HG02642 (cell line): ENCODE measurements around the gene EVI2B.
"Not testable (repeated sequence)": the region's sequence is repeated elsewhere in the genome, so short reads cannot be mapped to it uniquely, and the experiment has no call there.

Experiments used
- ATAC-seq: cut with Tn5 transposase; IDR thresholded peaks from one replicate; pipeline ENCODE4 v1.9.1; 2021; ENCODE audit warnings: mild to moderate bottlenecking; ENCODE audit not compliant: unreplicated experiment, poor library complexity

EVI2B gene

GRCh38 chr17:31313982-31314781 is at the start of gene EVI2B:
TSS of gene EVI2B (minus strand) at chr17:31314054. CDS start at chr17:31305609, 8,445 bp downstream.
- no peak for ATAC-seq

- ATAC-seq = no peak
These were observed 44.1 kb upstream of the EVI2B start for GRCh38 chr17:31357839-31358394.

- no peak for ATAC-seq
These were observed 43.2 kb upstream of the EVI2B start for GRCh38 chr17:31357091-31357490.

GRCh38 chr17:31355935-31356334 is 42.1 kb upstream of the EVI2B start:
- no peak for ATAC-seq

- ATAC-seq = no peak
These were observed 35.6 kb upstream of the EVI2B start for GRCh38 chr17:31349454-31349853.

- not testable (repeated sequence) for ATAC-seq
These were observed 31.4 kb upstream of the EVI2B start for GRCh38 chr17:31345191-31345747.

GRCh38 chr17:31339906-31340661 is 26.2 kb upstream of the EVI2B start:
- ATAC-seq = no peak

- ATAC-seq = no peak
These were observed 15.4 kb upstream of the EVI2B start for GRCh38 chr17:31329221-31329620.

- ATAC-seq = no peak
These were observed 14.3 kb upstream of the EVI2B start for GRCh38 chr17:31328160-31328535.

GRCh38 chr17:31327534-31328159 is 13.8 kb upstream of the EVI2B start:
- ATAC-seq = no peak

- no peak for ATAC-seq
These were observed 9.7 kb upstream of the EVI2B start for GRCh38 chr17:31323551-31323950.

- ATAC-seq = no peak
These were observed 8.1 kb upstream of the EVI2B start for GRCh38 chr17:31321966-31322365.

- ATAC-seq = no peak
These were observed 7.6 kb upstream of the EVI2B start, which contains the start of gene EVI2A for GRCh38 chr17:31321481-31321880. TSS of gene EVI2A (minus strand) at chr17:31321622. CDS start at chr17:31319013, 2,609 bp downstream.

GRCh38 chr17:31320791-31321190 is 6.9 kb upstream of the EVI2B start:
- ATAC-seq = no peak

GRCh38 chr17:31320241-31320640 is 6.4 kb upstream of the EVI2B start:
- ATAC-seq = no peak

- ATAC-seq = no peak
These were observed 5.2 kb upstream of the EVI2B start for GRCh38 chr17:31318851-31319661.

- ATAC-seq = peak; percentile 49
These were observed 4.5 kb upstream of the EVI2B start for GRCh38 chr17:31318298-31318801.

GRCh38 chr17:31314782-31315100 is 887 bp upstream of the EVI2B start:
- ATAC-seq = no peak

- ATAC-seq = not testable (repeated sequence)
These were observed 1.6 kb downstream of the EVI2B start for GRCh38 chr17:31312223-31312622.

GRCh38 chr17:31311526-31311925 is 2.3 kb downstream of the EVI2B start:
- no peak for ATAC-seq
